Vagina (tissue), 2 donors: ENCODE results near the gene ADAMTS18. TPM values are rescaled to one million over a fixed set of nuclear protein-coding genes. Genes with fewer than 3 reads are reported as not detected.

ENCODE experiments used
- DNase-seq, 2 donors: peaks; one replicate each; pipeline ENCODE4 v3.0.0-alpha.2; 2017; ENCODE audit errors: extremely low spot score in 2 of 2
- H3K27ac ChIP-seq: fragments of 200-600 bp; sonication (generic); one replicate; pipeline ENCODE4 v1.5.1; 2019
- H3K27me3 ChIP-seq: fragments of 200-600 bp; sonication (generic); one replicate; pipeline ENCODE4 v1.5.1; 2019
- H3K36me3 ChIP-seq, 2 donors: fragments of 200-600 bp; sonication (generic); one replicate each; pipeline ENCODE4 v1.5.1; 2017 to 2019
- H3K4me1 ChIP-seq: fragments of 200-600 bp; sonication (generic); one replicate; pipeline ENCODE4 v1.5.1; 2019
- H3K4me3 ChIP-seq, 2 donors: fragments of 200-600 bp; sonication (generic); 1 replicate in 1 of 2; 2 replicates in 1 of 2; pipeline ENCODE4 v1.5.1; 2016 to 2019
- H3K9me3 ChIP-seq: fragments of 200-600 bp; sonication (generic); one replicate; pipeline ENCODE4 v1.5.1; 2019
- POLR2A ChIP-seq, 2 donors: fragments of 450-650 bp; IDR thresholded peaks; one replicate each; pipeline ENCODE4 v1.6.1; 2017; ENCODE audit warnings: antibody characterized with exemption in 2 of 2, mild to moderate bottlenecking in 2 of 2, moderate library complexity in 2 of 2
- POLR2AphosphoS5 ChIP-seq, 2 donors: sonication (generic); formaldehyde crosslinking; IDR thresholded peaks; one replicate each; pipeline ENCODE4 v1.9.0; 2017; ENCODE audit warnings: antibody characterized with exemption in 2 of 2, mild to moderate bottlenecking in 2 of 2, low read depth in 1 of 2; ENCODE audit not compliant: insufficient read depth in 1 of 2
- intact Hi-C: fragments of 100-400 bp; cut with DNase I; formaldehyde crosslinking; loops from one replicate; pipeline ENCODE4 v1.15.1; 2023
- total RNA-seq: library from RNA; depleted of rRNA; stranded (reverse); fragments of >200 nt; gene quantifications from one replicate; pipeline ENCODE4 v1.2.3, GENCODE V29; 2016
- TF ChIP-seq, protein P1 (sequence below), 3 experiments: fragments of 450-650 bp in 2 of 3; fragments of 200-600 bp in 1 of 3; sonication (generic) in 1 of 3; IDR thresholded peaks; one replicate each; pipeline ENCODE4 v1.5.1; 2017 to 2019; ENCODE audit warnings: antibody characterized with exemption in 3 of 3, mild to moderate bottlenecking in 2 of 3, moderate library complexity in 2 of 3

The ADAMTS18 gene
- total RNA-seq, 1 donor from 2014 or later, result 0.25 TPM

DNA sequence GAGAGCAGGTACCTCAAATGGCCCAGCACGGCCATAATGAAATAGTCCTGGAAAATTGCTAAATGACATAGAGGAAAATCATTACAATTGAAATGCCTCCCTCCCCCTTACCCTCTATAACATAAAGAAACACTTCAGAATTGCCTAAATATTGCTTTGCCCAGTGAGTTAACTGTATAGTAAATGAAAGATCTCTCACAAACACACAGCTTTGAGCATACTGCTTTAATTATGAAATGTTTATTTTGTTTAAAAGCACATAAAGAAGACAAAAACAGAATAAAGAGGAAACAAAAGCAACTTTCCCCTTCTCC lies 9.3 kb upstream of the ADAMTS18 start:
- H3K36me3 ChIP-seq, result no peaks in the 10 kb centered on the region
- no peak for TF ChIP-seq POLR2AphosphoS5 (IDR thresholded peaks at IDR 0.05; ENCODE audit: insufficient read depth in 1 of 2, low read depth in 1 of 2)
- TF ChIP-seq, protein P1, sequence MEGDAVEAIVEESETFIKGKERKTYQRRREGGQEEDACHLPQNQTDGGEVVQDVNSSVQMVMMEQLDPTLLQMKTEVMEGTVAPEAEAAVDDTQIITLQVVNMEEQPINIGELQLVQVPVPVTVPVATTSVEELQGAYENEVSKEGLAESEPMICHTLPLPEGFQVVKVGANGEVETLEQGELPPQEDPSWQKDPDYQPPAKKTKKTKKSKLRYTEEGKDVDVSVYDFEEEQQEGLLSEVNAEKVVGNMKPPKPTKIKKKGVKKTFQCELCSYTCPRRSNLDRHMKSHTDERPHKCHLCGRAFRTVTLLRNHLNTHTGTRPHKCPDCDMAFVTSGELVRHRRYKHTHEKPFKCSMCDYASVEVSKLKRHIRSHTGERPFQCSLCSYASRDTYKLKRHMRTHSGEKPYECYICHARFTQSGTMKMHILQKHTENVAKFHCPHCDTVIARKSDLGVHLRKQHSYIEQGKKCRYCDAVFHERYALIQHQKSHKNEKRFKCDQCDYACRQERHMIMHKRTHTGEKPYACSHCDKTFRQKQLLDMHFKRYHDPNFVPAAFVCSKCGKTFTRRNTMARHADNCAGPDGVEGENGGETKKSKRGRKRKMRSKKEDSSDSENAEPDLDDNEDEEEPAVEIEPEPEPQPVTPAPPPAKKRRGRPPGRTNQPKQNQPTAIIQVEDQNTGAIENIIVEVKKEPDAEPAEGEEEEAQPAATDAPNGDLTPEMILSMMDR (IDR thresholded peaks at IDR 0.05), result no peak
- no peak for TF ChIP-seq POLR2A (IDR thresholded peaks at IDR 0.05)
- no peaks in the 10 kb centered on the region for H3K27me3 ChIP-seq
- no peak overlapping the region for H3K27ac ChIP-seq
- peaks cover 10% of the 10 kb centered on the region for H3K4me1 ChIP-seq
- H3K4me3 ChIP-seq, result no peak overlapping the region
- no peak for DNase-seq
- H3K9me3 ChIP-seq, result no peaks in the 10 kb centered on the region
- intact Hi-C loops, result loop anchor here (10.0 kb wide), 1 partner anchor 121 kb away; no protein-coding TSS in a partner anchor

DNA sequence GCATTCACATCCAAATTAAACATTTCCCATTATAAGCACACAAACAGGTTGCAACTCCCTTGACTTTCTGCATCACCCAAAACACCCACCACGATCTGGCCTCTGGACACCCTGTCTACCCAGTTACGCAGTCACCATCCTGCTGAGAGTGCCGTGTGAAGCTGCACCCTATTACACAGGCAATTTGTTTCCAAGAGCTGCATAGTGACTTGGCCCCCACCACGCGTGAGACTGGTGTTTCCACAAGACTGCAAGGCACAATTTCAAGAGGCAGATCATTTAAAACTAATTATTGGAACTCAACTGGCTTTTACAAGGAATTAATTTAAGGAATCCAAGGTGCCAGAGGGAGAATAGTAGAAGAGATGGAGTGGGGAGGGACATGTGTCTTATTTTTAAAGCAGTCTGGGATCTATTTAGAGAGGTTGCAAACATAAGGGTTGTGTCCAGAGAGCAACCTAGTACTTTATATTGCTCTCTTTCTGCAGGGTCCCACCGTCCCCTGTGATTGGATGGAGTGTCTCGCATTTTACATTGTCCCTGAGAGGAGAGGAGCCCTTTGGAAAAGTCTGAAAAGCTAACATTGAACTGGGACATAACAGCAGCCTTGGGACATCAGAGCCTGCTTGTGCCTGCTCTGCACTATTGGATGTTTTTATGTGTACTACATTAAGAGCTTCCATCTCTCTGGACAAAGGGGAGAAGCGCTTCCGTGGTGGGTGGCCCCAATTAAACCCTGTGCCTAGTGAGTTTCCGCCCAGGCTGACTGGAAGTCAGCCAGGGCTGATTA lies 8.7 kb upstream of the ADAMTS18 start:
- TF ChIP-seq, protein P1 (IDR thresholded peaks at IDR 0.05), result no peak
- no peak for TF ChIP-seq POLR2AphosphoS5 (IDR thresholded peaks at IDR 0.05; ENCODE audit: insufficient read depth in 1 of 2, low read depth in 1 of 2)
- TF ChIP-seq POLR2A (IDR thresholded peaks at IDR 0.05), result no peak
- H3K36me3 ChIP-seq, result no peaks in the 10 kb centered on the region
- no peak overlapping the region for H3K27ac ChIP-seq
- no peaks in the 10 kb centered on the region for H3K9me3 ChIP-seq
- DNase-seq, result no peak
- intact Hi-C loops, result loop anchor here (10.0 kb wide), 1 partner anchor 121 kb away; no protein-coding TSS in a partner anchor
- H3K4me1 ChIP-seq, result peaks cover 10% of the 10 kb centered on the region
- no peaks in the 10 kb centered on the region for H3K27me3 ChIP-seq
- H3K4me3 ChIP-seq, result no peak overlapping the region

DNA sequence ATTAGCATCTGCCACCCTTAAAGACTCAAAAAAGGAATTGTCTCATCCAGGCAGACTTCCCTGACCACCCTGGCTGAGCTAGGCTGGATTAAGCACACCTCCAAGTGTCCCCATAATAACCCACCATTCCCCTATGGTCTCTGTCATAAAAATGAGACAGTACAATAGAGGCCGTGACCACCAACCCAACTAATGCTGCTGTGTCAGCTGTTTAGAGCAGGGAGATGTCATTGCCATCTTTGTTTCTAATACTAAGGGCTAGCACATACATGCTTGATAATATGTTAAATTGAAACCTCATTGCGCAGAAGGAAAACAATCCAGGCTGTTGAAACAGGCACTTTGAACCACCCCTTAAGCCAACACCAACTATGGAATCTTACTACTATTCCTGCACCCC lies 7.2 kb upstream of the ADAMTS18 start:
- no peak for DNase-seq
- Histone ChIP-seq H3K36me3 (no peaks in the 10 kb centered on the region), H3K27me3 (no peaks in the 10 kb centered on the region), H3K4me1 (no peaks in the 10 kb centered on the region), H3K9me3 (no peaks in the 10 kb centered on the region), H3K27ac (no peak overlapping the region), H3K4me3 (no peak overlapping the region)
- TF ChIP-seq POLR2A (IDR thresholded peaks at IDR 0.05), result no peak
- TF ChIP-seq, protein P1 (IDR thresholded peaks at IDR 0.05), result no peak
- no peak for TF ChIP-seq POLR2AphosphoS5 (IDR thresholded peaks at IDR 0.05; ENCODE audit: insufficient read depth in 1 of 2, low read depth in 1 of 2)
- intact Hi-C loops, result loop anchor here (10.0 kb wide), 1 partner anchor 123 kb away; no protein-coding TSS in a partner anchor

DNA sequence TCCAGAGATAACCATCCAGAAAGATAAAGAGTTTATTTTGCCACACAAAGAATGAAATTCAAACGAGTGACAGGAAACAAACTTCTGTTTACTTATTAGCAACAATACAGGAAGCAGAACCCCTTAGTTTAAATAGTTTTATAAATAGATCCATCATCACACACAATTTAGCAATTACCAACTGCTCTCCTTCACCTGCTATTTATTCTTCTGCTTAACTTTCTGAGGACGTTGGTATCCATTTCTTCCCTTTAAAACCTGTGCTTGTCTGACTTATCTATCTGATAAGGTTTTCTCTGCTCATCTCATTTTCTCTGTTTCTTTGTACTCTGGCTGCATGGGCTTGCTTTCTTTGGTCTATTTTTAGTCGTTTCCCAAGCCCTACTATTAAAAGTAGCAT lies 4.3 kb upstream of the ADAMTS18 start:
- intact Hi-C loops, result no loop called here
- H3K27me3 ChIP-seq, result peaks cover 6% of the 10 kb centered on the region
- no peaks in the 10 kb centered on the region for H3K9me3 ChIP-seq
- H3K36me3 ChIP-seq, result no peaks in the 10 kb centered on the region
- TF ChIP-seq, protein P1 (IDR thresholded peaks at IDR 0.05), result no peak
- no peak for TF ChIP-seq POLR2A (IDR thresholded peaks at IDR 0.05)
- no peak for TF ChIP-seq POLR2AphosphoS5 (IDR thresholded peaks at IDR 0.05; ENCODE audit: insufficient read depth in 1 of 2, low read depth in 1 of 2)
- H3K4me3 ChIP-seq, result no peak overlapping the region
- no peak for DNase-seq
- H3K4me1 ChIP-seq, result peaks cover 4% of the 10 kb centered on the region
- no peak overlapping the region for H3K27ac ChIP-seq

DNA sequence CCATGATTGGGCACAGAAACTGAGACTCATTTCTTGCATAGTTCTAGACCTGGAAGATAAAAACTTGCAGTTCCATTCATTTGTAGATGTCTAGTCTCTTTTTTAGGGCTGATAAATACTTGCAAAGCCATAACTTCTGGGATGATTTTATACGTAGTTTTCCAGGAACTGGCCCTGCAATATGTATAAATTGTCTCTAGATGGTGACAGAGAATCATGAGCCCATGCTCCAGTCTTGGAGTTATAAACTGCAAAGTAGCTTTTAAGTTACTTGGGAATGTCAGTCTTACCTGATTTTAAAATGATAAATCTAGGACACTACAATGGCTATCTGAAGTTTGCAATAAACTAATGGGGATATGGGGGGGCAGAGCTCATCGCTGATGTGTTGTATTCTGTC lies 3.0 kb upstream of the ADAMTS18 start:
- Histone ChIP-seq H3K4me1 (peaks cover 7% of the 10 kb centered on the region), H3K36me3 (no peaks in the 10 kb centered on the region), H3K4me3 (no peak overlapping the region), H3K27me3 (peaks cover 6% of the 10 kb centered on the region), H3K27ac (no peak overlapping the region), H3K9me3 (no peaks in the 10 kb centered on the region)
- TF ChIP-seq, protein P1 (IDR thresholded peaks at IDR 0.05), result no peak
- no peak for TF ChIP-seq POLR2A (IDR thresholded peaks at IDR 0.05)
- no peak for TF ChIP-seq POLR2AphosphoS5 (IDR thresholded peaks at IDR 0.05; ENCODE audit: insufficient read depth in 1 of 2, low read depth in 1 of 2)
- no peak for DNase-seq
- intact Hi-C loops, result no loop called here
